Neural crest cell (in vitro differentiated cells): ENCODE measurements around the gene PDHB. TPM values are rescaled to one million over a fixed set of nuclear protein-coding genes. Genes with fewer than 3 reads are reported as not detected.

Experiments
- DNase-seq: peaks from one replicate; pipeline ENCODE4 v3.0.0; 2021; ENCODE audit warnings: low read depth, mixed read lengths, low spot score
- H3K27ac Mint-ChIP-seq: one replicate; pipeline ENCODE4 v1.8.0; 2021; ENCODE audit warnings: mild to moderate bottlenecking, mixed read lengths; ENCODE audit not compliant: unreplicated experiment
- H3K27me3 Mint-ChIP-seq: 2 replicates; pipeline ENCODE4 v1.8.0; 2021; ENCODE audit warnings: low read depth, mild to moderate bottlenecking, mixed read lengths
- H3K36me3 Mint-ChIP-seq: 2 replicates; pipeline ENCODE4 v1.8.0; 2021; ENCODE audit warnings: low read depth, mild to moderate bottlenecking, mixed read lengths
- H3K4me1 Mint-ChIP-seq: 2 replicates; pipeline ENCODE4 v1.8.0; 2021; ENCODE audit warnings: mixed read lengths
- H3K4me3 Mint-ChIP-seq: one replicate; pipeline ENCODE4 v1.8.0; 2021; ENCODE audit warnings: mild to moderate bottlenecking, mixed read lengths
- H3K9me3 Mint-ChIP-seq: 2 replicates; pipeline ENCODE4 v1.8.0; 2021; ENCODE audit warnings: mixed read lengths
- total RNA-seq: library from RNA; stranded (reverse); gene quantifications from 2 replicates; pipeline ENCODE4 v1.2.1, GENCODE V29; 2021
- TF ChIP-seq, protein P1 (sequence below): fragments of 200-600 bp; sonication (generic); conservative IDR thresholded peaks from 2 replicates; pipeline ENCODE4 v1.5.0; 2021; ENCODE audit warnings: antibody characterized with exemption, mild to moderate bottlenecking

PDHB gene
- total RNA-seq, 1 donor from 2014 or later: 71.4 TPM

DNA sequence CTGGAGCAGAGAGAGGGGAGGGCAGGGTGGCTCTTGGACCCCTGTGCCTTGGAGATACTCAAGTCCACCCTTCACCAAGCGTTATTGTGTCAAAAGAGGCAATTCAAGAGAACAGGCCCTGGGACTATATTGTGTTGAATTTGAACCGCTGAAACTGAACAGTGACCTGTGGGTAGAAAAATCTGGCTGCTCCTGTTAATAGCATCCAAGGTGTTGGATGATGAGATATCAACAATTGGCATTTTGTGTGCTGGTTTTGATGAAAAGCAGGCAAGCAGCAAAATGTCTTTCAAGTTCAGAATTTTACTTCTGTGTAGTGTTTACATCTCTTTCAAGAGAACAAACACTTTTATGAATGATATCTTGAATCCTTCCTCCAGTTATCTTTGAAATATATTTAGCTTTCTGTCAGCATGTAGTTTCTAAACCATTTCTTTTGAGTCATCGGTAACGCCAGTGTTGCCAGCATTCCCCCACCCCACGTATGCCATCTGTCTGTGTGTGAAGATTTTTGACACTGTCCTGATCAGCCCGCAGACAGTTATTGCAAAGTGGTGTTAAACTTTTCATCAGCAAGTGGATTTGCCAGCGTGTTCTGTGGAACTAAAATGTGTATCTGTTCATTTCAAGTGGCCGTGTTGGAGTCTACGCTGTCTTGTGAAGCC is 34.8 kb downstream of the PDHB start:
- Mint-ChIP-seq H3K27me3 (no peaks in the 10 kb centered on the region), H3K36me3 (no peaks in the 10 kb centered on the region), H3K27ac (peak overlapping the region; percentile 35), H3K9me3 (no peaks in the 10 kb centered on the region), H3K4me1 (no peaks in the 10 kb centered on the region), H3K4me3 (no peak overlapping the region)
- no peak for DNase-seq
- TF ChIP-seq, protein P1, sequence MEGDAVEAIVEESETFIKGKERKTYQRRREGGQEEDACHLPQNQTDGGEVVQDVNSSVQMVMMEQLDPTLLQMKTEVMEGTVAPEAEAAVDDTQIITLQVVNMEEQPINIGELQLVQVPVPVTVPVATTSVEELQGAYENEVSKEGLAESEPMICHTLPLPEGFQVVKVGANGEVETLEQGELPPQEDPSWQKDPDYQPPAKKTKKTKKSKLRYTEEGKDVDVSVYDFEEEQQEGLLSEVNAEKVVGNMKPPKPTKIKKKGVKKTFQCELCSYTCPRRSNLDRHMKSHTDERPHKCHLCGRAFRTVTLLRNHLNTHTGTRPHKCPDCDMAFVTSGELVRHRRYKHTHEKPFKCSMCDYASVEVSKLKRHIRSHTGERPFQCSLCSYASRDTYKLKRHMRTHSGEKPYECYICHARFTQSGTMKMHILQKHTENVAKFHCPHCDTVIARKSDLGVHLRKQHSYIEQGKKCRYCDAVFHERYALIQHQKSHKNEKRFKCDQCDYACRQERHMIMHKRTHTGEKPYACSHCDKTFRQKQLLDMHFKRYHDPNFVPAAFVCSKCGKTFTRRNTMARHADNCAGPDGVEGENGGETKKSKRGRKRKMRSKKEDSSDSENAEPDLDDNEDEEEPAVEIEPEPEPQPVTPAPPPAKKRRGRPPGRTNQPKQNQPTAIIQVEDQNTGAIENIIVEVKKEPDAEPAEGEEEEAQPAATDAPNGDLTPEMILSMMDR: no peak

DNA sequence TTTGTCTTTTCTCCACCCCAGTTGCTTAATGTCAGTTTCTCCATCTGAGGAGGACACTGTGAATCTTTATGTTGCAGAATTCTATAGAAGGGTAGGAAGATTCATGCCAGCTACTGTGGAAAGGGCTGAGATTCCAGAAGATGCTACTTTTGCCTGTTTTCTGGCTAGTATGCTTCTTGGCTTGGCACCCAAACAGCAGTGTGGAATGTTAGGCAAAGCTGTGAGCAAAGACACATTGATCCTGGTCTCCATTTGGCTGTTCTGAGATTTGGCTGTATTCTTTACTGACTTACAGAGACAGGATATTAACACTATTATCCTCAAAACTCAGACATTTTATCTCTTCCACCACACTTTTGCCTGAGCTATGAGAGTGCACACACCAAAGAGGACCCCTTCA is 39.3 kb downstream of the PDHB start:
- no peaks in the 10 kb centered on the region for H3K4me1 Mint-ChIP-seq
- no peak overlapping the region for H3K27ac Mint-ChIP-seq
- no peaks in the 10 kb centered on the region for H3K36me3 Mint-ChIP-seq
- TF ChIP-seq, protein P1: no peak
- no peak for DNase-seq
- H3K9me3 Mint-ChIP-seq: no peaks in the 10 kb centered on the region
- no peaks in the 10 kb centered on the region for H3K27me3 Mint-ChIP-seq
- no peak overlapping the region for H3K4me3 Mint-ChIP-seq

DNA sequence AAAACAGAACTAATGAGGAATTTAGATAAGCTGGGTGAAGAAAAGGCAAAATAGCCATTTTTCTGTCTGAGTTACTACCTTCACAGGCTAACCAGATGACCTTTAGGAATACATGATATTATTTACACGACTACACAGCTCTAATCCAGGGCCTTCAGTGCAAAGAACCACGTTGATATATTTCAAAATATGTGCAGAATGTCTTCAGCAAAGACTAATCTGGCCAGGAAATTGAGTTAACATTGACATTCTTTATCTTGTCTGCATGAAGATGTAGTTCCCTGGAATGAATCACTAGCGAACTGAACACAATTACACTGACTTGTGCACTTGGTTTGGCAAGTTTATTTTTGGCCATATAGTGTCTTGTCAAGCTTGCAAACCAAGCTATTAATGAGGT is 41.5 kb downstream of the PDHB start:
- H3K27me3 Mint-ChIP-seq: no peaks in the 10 kb centered on the region
- TF ChIP-seq, protein P1: no peak
- no peak overlapping the region for H3K4me3 Mint-ChIP-seq

DNA sequence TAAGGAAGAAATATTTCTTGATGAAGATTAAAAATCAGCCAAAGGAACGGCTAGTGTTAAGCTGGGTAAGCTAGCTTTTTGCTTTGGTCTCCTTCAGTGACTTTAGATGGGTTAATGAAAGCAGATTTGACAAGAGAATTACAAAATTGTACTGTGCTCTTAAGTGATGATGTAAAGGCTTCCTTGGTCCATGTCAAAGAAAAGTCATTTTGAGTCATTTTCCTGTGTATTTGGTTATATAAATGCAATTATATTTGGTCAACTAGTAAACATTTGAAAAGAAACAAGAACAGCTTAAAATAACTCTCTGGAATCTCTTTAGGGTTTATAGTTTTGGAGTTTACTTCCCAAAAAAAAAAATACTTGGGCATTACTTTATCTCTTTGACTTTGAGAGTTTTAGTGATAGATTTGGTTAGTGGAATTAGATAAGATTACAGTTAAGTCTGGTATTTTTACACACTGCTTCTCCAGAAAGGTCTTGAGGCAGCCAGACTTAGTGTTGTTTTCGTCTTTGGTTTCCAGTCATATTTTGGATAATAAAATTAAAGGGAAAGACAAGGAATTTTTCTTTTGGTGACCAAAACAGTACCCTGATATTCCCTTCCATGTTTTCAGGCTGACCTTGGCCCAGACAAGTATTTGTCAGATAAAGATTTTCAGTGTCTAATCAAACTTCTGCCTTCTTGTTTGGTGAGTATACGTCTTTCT is 42.3 kb downstream of the PDHB start:
- TF ChIP-seq, protein P1: no peak
- no peaks in the 10 kb centered on the region for H3K36me3 Mint-ChIP-seq
- H3K4me3 Mint-ChIP-seq: no peak overlapping the region
- peaks cover 10% of the 10 kb centered on the region for H3K4me1 Mint-ChIP-seq
- H3K27ac Mint-ChIP-seq: no peak overlapping the region
- no peak for DNase-seq
- H3K9me3 Mint-ChIP-seq: no peaks in the 10 kb centered on the region
- H3K27me3 Mint-ChIP-seq: no peaks in the 10 kb centered on the region

More for the DNA sequence above, 41.5 kb downstream of the PDHB start:
- Mint-ChIP-seq H3K9me3 (no peaks in the 10 kb centered on the region), H3K27ac (no peak overlapping the region), H3K4me1 (peaks cover 9% of the 10 kb centered on the region), H3K36me3 (no peaks in the 10 kb centered on the region)
- DNase-seq: no peak

DNA sequence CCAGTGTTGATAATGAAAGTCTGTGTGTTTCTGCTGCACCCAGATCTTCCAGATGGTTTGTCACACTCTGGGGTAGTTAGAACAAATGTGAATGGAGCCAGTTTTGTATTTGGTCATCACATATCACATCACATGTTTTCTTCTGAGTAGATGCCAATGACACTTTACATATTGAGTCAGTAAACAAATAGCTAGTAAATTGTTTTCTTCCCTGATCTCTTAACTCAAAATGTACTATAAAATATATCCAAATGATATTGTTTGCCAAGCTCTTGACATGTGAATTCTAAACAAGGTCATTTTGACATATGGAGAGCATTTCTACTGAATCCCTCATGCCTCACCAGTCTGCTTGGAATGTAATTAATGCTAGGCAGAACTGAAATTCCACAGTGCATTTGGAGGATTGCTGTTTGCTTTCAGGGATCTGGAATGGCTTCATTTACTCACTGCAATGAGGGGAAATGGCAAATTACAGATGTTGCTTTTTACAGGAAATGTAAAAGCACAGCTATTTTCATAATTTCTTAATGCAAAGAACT is 45.0 kb downstream of the PDHB start:
- Mint-ChIP-seq H3K4me3 (no peak overlapping the region), H3K36me3 (no peaks in the 10 kb centered on the region), H3K27ac (no peak overlapping the region), H3K27me3 (no peaks in the 10 kb centered on the region), H3K4me1 (peaks cover 10% of the 10 kb centered on the region), H3K9me3 (no peaks in the 10 kb centered on the region)
- TF ChIP-seq, protein P1: no peak
- DNase-seq: no peak
